ENCODE measurements around the gene EID1.

- TF ChIP-seq CTCF (IDR thresholded peaks at IDR 0.05; ENCODE audit: low read length) = no peak
- no peak for TF ChIP-seq EZH2 (optimal IDR thresholded peaks at IDR 0.05; ENCODE audit: low read depth, low read length)
Observed at GRCh38 chr15:48866141-48866563, 11.8 kb upstream of the EID1 start.

Data from MM.1S (cell line).